Endometrial microvascular endothelial cells (primary cell): ENCODE results near the gene C2orf81. TPM values are rescaled to one million over a fixed set of nuclear protein-coding genes. Genes with fewer than 3 reads are reported as not detected.
"Not testable (repeated sequence)": the region's sequence is repeated elsewhere in the genome, so short reads cannot be mapped to it uniquely, and the experiment has no call there.

Source experiments
- in situ Hi-C: cut with HindIII; loops from 2 replicates; pipeline ENCODE4 v1.10.0; 2017; ENCODE audit warnings: low sequenced_read_pairs, low pct_unique_long_range_greater_than_20kb; ENCODE audit errors: inconsistent ontology term
- total RNA-seq: library from RNA; depleted of rRNA; stranded (reverse); fragments of >200 nt; gene quantifications from one replicate; pipeline ENCODE4 v1.2.3, GENCODE V29; 2015; ENCODE audit errors: inconsistent ontology term

The C2orf81 gene
- total RNA-seq, 1 donor from 2014 or later, result 0.46 TPM

DNA sequence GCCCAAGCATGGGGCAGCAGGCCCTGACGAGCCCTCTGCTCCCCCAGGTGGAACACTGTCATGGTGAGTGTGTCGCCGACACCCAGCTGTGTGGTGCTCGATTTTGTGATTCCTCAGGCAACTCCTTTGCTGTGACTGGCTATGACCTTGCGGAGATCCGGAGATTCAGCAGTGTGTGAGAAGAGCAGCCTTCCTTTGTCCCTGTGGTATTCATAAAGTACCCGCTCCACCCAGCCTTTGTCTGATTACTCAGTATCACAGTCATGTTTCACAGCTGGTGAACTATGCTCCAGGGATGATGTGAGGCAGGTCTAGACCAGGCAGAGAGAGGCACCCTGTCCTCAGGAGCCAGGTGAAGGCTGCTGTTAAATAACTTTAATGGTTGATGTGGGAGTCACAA, 4.1 kb upstream of the C2orf81 start:
- in situ Hi-C loops, result no loop called here

DNA sequence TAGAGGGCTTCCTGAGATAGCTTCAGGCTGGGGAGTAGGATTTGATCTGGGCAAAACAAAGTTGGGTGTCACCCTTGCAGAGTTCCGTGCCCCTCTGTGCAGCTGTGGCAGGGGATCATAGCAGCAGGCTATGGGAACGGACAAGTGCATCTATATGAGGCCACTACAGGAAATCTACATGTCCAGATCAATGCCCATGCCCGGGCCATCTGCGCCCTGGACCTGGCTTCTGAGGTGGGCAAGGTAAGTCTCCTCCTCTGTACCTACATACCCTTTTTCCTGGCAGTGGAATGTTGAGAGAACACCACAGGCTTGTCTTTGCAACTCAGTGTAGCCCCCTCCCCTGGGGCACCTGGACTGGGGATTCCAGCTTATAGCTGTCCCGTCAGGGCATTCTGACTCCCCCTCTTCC, 3.6 kb upstream of the C2orf81 start:
- in situ Hi-C loops, result no loop called here

DNA sequence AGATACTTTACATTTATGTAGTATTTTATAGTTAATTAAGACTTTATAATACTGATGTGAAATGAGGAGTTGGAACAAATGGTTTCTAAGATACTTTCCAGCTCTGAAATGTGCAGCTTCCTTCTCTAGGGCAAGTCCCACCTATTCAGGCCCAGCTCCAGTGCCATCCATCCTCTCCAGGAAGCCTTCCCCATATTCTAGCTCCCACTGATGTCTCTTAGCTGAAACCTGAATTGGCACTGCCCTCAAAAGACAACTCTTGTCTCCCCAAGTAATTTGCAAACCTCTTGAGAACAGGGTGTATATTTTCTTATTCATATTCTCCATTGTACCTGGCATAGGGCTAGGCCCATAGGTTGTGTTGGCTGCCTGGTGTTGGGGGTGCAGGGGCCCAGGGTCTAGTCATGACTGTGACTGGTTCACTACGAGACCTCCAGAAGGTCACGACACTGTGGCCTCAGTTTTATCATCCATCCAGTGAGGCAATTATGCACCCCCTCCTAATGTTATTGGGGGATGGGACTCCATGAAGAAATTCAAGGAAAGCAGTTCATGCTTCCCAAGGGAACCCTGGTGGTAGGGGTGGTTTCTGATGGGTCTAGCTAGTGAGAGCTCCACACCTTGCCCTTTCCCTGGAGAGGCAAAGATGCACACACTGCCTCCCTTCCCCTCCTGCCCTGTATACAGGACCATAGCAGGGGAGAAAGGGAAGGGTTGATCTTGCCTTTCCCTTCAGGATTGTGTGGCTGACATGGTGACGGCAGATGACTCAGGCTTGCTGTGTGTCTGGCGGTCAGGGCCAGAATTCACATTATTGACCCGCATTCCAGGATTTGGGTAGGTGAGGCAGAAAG, 2.9 kb upstream of the C2orf81 start:
- in situ Hi-C loops, result no loop called here

DNA sequence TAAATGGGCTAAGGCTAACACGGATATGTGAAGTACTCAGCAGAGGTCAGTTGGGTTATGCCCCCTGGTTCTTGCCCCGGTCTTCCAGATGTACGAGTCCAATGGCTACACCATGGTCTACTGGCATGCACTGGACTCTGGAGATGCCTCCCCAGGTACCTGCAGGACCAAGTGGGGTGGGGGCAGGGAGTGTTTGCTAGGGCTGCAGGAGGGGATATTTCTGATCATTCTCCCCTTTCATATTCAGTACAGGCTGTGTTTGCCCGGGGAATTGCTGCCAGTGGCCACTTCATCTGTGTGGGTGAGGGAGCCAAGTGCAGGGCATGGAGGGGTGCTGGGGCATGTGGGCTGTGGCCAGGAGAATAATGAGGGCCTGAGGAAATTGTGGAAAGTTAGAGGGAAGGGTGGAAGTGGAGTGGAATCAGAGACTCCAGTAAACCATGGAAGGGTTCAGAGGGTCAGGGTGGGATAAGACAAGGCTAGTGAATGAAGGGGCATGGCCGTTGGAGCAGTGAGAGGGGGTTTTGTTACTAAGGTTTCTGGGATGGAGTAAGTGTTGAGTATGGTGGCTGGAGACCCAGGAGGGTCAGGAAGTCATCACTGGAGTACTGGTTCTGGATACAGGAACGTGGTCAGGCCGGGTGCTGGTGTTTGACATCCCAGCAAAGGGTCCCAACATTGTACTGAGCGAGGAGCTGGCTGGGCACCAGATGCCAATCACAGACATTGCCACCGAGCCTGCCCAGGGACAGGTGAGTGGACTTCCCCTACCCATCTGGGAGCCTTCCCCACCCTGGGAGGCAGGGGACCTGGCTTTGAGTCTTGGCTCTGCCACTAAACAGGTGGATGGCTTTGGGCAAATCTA, 2.0 kb upstream of the C2orf81 start:
- in situ Hi-C loops, result no loop called here

DNA sequence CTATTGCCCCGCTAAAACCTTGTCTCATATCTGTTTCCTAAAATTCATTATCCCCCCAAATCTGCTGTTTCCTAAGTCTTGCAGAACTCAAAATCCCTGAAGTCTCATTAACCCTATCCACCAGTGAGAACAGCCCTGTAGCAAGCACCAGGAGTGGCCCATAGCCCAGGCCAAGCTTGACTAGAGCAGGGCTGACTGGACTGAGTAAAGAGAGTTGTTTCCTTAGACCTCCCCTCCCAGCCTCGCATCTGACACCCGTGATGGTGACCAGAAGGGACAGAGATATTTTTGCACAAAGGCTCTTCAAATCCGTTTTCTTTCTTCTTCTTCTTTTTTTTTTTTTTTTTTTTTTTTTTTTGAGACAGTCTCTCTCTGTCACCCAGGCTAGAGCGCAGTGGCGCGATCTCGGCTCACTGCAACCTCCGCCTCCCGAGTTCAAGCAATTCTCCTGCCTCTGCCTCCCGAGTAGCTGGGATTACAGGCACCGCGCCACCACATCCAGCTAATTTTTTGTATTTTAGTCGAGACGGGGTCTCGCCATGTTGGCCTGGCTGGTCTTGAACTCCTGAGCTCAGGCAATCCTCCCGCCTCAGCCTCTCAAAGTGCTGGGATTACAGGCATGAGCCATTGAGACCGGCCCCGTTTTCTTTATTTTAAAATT, 846 bp downstream of the C2orf81 start:
- in situ Hi-C loops, result not testable (repeated sequence)

DNA sequence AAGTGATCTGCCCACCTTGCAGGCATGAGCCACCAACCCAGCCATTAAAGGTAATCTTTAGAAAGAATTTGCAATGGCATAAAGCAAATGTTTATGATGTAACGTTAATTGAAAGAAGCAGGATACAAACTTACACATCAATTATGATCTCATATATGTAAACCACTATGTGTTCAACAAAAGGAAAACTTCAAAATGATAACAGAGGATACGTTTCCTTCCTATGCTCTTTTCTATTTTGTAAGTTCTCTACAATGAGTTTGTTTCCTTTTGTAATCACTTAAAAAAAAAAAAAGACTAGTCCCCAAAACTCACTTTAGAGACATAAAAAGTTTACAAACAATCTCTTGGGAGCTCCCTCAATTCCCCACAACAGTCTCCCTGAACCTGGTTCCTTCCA, 1.4 kb downstream of the C2orf81 start:
- in situ Hi-C loops, result no loop called here

DNA sequence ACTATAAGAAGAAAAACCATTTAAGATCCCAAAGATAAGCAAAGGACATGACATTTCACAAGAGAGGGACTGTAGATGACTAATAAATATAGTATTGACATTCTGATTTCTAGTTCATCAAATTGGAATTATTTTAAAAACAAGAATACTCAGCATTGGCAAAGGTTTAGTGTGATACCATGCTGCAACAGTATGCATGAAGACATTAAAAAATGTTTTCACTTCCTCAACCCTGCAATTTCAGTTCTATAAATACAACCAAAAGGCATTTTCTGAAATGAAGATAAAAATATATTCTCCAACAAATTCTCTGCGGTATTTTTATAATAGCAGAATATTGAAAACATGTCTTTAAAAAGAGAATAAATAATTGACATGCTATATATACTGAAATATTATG, 2.1 kb downstream of the C2orf81 start:
- in situ Hi-C loops, result no loop called here

DNA sequence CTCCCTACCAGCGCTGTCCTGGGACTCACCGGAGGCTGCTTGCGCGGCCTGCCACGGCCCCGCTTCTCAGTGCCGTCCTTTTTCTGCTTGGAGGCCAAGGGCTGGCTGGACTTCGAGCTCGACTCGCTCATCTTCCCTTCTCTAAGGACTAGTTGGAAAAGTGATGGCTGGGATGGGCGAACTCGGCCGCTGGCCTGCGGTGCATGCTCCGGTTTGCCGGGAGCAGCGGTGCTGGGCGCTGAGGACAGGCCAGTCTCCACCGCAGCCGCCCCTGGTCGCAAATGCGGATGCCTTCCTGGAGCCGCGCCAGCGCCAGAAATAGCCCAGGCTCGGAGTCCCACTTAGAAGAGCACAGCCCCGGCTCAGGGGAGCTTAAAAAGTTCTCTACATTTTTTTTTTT, 3.1 kb downstream of the C2orf81 start:
- in situ Hi-C loops, result no loop called here

DNA sequence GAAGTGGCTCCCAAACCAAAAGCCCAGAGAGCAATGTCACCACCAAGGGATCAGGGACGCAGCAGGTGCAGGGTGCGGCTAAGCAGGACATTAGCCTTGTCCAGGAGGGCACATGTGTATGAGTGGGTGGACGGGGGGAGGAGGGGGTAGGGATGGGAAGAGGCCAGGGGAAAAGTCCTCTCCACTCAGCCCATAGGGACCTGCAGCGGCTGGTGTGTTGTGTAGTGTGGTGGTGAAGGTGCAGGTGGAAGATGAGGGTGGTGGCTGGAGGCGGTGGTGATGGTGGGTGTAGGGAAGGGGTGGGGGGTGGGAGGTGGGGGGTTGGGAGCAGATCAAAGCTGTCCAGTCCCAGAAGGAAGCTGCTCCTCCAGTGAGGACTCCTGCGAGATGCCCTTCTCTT, 3.7 kb downstream of the C2orf81 start:
- in situ Hi-C loops, result no loop called here

DNA sequence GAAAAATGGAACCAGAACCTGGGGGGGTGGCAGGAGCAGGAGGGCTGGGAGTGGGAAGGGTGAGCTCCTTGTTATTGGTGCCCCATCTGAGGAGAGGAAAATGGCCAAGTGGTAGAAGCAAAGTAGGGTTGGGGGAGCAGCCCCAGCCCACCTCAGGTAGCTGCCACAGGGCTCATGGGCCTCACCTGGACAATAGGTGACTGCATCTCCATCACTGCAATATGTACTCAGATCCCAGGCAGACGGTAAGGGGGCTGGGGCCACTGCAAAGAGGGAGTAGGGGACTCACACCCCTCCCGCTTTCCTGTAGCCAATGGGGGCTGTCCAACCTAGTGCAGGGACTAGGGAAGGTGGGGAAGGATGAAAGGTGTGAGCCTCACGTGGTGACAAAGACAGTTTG, 4.2 kb downstream of the C2orf81 start:
- in situ Hi-C loops, result no loop called here

DNA sequence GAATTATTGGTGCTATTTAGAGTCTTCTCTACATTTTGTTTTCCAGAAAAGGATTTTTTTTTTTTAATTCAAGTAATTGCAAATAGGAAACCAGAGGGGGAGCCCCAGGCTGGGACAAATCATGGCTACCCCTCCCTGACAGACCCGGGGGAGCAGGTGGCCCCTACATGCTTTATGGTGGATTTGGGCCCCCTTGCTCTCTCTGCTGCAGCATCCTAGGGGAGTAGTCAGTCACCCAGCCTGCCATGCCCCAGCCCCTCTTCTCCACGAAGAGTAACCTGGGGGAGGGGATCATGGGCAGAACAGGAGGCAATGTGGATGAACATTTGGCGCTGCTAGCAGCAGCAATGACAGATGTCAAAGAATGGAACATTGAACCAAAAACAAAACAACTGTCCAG, 4.6 kb downstream of the C2orf81 start:
- in situ Hi-C loops, result no loop called here

DNA sequence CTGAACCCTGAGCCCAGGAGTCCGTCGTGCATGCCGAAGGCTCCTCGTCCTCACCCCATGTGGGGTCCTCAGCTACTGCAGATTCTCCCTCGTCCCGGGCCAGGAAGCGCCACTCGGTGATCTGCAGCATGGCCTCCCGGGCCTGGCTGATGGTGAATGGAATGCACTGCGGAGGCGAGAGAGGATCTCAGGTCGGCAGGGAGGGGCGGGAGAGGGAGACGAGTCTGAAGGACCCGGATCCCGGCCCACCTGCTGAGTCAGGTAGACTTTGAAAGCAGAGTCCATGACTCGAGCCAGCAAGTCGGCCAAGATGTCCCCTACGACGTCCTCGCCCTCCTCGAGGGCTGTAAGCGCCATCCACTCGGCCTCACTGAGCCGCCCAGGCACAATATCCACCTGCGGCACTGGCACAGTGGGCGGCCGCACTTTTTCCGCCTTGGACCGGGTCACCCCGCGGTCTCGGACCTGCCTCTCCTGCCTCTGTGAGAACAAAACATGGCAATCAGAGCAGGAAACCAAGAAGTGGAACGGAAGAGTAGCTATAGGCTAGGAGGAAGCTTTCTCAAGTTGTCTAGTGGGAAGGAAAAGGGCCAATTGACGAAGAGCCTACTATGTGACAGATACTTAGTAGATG, 5.5 kb downstream of the C2orf81 start:
- in situ Hi-C loops, result no loop called here

DNA sequence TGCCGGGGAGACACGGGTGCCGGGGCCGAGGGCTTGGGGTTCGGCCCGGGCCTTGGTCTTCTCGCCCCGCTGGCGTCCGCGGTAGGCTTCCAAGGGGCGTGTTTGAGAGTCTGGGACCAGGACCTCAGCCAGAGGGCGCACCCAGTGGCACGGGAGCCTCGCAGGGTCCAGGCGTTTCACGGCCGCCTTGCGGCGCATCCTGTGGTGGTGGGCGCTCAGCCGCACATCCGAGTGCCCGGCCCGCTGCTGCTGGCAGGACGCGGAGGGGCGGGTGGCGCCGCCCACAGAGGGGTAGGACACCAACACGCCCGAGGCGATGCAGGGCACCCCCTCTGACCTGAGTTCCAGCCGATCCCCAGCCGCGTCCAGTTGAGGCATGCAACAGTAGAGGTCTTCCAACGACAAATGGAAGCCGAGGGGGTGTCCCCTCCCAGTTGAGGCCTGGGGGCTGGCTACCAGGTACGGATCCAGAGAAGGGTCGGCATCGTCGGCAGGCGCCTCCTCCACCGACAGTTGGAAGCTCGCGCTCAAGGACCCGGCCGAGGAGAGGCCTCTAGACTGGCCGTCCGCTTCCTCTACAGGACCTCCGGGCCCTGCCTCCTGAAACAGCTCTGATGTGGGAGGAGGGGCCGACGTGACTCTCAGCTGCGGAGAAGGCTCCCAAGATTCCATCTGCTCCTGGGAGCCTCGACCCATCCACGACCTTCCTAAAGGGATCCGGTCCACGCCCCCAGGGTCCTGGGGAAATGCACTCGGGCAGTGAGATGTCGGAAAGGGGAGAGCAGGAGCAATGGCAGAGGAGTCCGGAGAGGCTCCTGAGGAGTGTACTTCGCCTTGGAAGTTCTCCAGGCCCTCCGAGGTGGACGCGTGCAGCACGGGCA, 6.3 kb downstream of the C2orf81 start:
- in situ Hi-C loops, result no loop called here

DNA sequence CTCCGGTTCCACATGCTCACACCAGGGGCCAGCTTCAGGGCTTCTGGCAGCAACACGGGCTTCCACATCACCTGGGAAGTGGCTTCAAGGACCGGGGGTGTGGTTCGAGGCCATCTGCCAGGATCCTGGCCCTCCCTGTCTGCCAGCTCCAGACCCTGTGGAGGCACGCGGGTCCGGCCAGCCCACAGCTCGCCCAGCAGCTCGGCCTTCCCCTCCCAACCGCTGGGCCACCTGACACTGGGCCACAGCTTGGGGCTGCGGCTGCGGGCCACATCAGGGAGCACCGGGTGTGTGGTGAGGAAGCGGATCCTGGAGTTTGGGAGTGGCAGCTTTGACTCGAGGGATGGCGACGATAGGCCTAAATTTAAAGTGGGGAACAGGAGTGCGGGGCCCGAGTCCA, 7.0 kb downstream of the C2orf81 start:
- in situ Hi-C loops, result no loop called here

DNA sequence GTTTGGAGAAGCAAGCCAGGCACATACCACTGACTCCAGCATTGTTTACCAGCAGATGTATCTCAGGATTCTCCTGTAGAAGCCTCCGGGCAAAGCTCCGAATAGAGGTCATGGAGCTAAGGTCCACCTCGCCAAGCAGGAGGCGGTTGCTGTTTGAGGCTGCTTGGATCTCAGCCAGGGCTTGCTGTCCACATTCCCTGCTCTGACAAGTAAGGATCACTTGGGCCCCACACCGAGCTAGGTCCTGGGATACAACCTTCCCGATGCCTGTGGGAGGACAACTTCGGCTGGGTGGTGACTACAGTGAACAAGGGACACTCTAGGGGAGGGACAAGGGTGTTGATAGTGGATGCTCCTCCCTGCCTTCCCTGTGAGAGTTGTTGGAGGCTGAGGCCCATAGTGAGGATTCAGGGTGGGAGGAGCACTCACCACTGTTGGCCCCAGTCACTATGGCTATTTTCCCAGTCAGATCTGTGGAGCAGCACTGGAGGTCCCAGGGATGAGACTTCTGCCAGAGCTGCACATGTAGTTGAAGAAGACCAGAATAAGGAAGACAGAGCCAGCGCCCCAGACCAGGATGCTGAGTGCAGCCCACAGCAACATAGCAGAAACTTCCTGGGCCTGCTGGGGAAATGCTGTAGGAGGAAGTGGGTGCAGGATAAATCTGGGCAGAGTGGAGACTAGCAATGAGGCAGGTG, 8.3 kb downstream of the C2orf81 start:
- in situ Hi-C loops, result no loop called here

DNA sequence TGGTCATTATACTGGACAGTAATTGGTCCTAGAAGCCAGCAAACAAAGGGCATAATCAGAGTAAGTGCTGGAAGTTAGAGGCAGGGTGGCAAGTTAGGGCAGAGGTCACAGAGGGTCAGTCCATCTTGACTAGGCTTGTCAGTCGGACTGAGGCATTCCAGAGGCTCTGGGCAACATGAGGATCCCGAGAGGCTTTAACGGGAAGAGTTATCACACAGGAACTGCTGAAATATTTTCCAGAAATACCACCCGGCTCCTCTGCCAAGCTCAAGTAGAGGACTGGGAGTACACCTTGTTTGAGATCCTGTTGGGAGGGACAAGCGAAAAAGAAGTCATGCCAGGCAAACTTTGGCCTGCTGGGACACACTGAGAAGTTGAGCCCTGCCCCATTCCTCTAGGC, 13.7 kb downstream of the C2orf81 start:
- in situ Hi-C loops, result no loop called here

DNA sequence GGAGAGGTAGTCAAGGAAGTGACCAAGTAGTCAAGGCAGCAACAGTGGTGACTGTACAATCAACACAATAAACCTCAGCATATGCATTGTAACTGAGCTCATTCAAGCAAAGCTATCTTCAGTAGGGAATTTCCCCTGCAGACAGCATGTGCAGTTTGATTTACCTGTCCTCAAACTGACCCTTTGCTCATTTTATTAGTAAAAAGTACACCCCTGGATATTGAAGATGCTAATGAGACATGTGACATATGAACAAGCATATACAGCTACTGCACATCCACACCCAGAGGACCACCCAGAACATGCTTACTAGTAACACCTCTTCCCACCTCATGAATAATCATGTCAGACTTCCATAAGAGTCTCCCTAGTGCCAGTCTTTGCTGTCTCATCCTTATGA, 15.4 kb downstream of the C2orf81 start:
- in situ Hi-C loops, result no loop called here

DNA sequence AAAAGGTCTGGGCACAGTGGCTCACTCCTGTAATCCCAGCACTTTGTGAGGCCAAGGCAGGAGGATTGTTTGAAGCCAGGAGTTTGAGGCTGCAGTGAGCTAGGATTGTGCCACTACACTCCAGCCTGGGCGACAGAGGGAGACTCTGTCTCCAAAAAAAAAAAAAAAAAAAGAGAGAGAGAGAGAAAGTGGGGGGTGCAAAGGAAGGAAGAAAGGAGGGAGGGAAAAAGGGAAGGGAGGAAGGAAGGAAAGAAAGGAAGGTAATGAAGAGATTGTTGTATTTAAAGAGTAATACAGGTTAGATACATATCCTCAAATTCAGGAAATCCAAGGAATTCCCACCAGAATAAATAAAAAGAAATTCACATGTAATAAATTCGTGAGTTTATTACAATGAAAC, 19.5 kb downstream of the C2orf81 start:
- in situ Hi-C loops, result no loop called here
